ENCODE measurements around the gene MLIP.

- TF ChIP-seq POLR2A (IDR thresholded peaks at IDR 0.05) (no peak), POLR2AphosphoS5 (IDR thresholded peaks at IDR 0.05) (no peak)
Observed at GRCh38 chr6:54071821-54072340, 39.4 kb upstream of the MLIP start.

Data from suprapubic skin (tissue), 4 donors.